Panc1 (cell line): ENCODE data around the gene CYP4X1.

Experiments used
- POLR2AphosphoS5 ChIP-seq: IDR thresholded peaks from 2 replicates; pipeline ENCODE4 v1.6.1; 2012; ENCODE audit warnings: mild to moderate bottlenecking, low read depth, low read length, moderate library complexity
- TCF7L2 ChIP-seq: IDR thresholded peaks from 2 replicates; pipeline ENCODE4 v1.6.1; 2011; ENCODE audit warnings: mild to moderate bottlenecking, low read depth, low read length, inconsistent platforms
- TF ChIP-seq, protein P1 (sequence below): fragments of 450-650 bp; IDR thresholded peaks from 2 replicates; pipeline ENCODE4 v1.5.1; 2017; ENCODE audit warnings: mild to moderate bottlenecking
- TF ChIP-seq, protein P2 (sequence below), 2 experiments: IDR thresholded peaks; 2 replicates each; pipeline ENCODE4 v1.6.1; 2011 to 2012; ENCODE audit warnings: low read depth in 2 of 2, control low read depth in 1 of 2, low read length in 1 of 2, mild to moderate bottlenecking in 1 of 2, moderate library complexity in 1 of 2; ENCODE audit not compliant: insufficient read depth in 1 of 2

DNA sequence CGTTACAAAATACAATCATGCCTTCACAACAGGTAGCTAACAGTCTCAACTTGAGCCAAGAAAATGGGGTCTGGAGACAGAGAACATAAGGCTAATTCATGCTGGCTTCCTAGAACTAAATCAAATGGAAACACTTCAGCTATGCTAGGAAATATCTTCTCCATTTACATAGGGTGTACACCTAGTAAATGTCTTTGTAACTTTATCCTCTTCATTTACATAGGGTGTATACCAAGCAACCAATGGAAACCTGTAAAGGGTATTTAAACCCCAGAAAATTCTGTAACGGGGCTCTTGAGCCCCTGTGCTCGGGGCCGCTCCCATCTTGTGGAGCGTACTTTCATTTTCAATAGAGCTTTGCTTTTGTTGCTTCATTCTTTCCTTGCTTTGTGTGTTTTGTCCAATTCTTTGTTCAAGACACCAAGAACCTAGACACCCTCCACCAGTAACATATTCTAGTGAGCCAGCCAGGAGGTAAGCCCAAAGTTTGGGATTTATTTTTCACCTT lies 19.5 kb upstream of the CYP4X1 start:
- TF ChIP-seq, protein P1, sequence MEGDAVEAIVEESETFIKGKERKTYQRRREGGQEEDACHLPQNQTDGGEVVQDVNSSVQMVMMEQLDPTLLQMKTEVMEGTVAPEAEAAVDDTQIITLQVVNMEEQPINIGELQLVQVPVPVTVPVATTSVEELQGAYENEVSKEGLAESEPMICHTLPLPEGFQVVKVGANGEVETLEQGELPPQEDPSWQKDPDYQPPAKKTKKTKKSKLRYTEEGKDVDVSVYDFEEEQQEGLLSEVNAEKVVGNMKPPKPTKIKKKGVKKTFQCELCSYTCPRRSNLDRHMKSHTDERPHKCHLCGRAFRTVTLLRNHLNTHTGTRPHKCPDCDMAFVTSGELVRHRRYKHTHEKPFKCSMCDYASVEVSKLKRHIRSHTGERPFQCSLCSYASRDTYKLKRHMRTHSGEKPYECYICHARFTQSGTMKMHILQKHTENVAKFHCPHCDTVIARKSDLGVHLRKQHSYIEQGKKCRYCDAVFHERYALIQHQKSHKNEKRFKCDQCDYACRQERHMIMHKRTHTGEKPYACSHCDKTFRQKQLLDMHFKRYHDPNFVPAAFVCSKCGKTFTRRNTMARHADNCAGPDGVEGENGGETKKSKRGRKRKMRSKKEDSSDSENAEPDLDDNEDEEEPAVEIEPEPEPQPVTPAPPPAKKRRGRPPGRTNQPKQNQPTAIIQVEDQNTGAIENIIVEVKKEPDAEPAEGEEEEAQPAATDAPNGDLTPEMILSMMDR = no peak
- TF ChIP-seq, protein P2, sequence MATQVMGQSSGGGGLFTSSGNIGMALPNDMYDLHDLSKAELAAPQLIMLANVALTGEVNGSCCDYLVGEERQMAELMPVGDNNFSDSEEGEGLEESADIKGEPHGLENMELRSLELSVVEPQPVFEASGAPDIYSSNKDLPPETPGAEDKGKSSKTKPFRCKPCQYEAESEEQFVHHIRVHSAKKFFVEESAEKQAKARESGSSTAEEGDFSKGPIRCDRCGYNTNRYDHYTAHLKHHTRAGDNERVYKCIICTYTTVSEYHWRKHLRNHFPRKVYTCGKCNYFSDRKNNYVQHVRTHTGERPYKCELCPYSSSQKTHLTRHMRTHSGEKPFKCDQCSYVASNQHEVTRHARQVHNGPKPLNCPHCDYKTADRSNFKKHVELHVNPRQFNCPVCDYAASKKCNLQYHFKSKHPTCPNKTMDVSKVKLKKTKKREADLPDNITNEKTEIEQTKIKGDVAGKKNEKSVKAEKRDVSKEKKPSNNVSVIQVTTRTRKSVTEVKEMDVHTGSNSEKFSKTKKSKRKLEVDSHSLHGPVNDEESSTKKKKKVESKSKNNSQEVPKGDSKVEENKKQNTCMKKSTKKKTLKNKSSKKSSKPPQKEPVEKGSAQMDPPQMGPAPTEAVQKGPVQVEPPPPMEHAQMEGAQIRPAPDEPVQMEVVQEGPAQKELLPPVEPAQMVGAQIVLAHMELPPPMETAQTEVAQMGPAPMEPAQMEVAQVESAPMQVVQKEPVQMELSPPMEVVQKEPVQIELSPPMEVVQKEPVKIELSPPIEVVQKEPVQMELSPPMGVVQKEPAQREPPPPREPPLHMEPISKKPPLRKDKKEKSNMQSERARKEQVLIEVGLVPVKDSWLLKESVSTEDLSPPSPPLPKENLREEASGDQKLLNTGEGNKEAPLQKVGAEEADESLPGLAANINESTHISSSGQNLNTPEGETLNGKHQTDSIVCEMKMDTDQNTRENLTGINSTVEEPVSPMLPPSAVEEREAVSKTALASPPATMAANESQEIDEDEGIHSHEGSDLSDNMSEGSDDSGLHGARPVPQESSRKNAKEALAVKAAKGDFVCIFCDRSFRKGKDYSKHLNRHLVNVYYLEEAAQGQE (IDR thresholded peaks at IDR 0.05; ENCODE audit: insufficient read depth in 1 of 2, low read depth in 2 of 2, low read length in 1 of 2) = no peak
- TF ChIP-seq POLR2AphosphoS5 = no peak
- TF ChIP-seq TCF7L2 = no peak
